HG03520 (cell line): ENCODE data around the gene PEX14.
"Not testable (repeated sequence)": the region's sequence is repeated elsewhere in the genome, so short reads cannot be mapped to it uniquely, and the experiment has no call there.

Experiments used
- ATAC-seq: cut with Tn5 transposase; IDR thresholded peaks from one replicate; pipeline ENCODE4 v1.9.1; 2021; ENCODE audit warnings: mild to moderate bottlenecking, moderate library complexity; ENCODE audit not compliant: unreplicated experiment

Gene PEX14

DNA sequence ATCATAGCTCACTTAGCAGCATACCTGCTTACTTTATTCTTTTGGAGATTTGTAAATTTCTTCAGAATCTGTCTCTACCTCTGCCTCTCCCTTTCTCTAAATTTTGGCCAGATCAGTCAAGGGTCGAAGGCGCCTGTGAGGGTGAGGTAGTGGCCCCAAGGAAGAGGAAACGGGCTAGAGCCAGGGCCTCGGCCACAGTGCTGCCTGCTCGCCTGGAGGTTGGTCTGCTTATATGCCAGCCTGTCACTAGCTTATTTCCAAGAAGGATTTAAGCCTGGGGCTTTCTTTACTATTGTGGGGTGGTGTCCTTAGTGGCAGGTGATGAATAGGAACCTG lies 19.6 kb downstream of the PEX14 start:
- ATAC-seq, result no peak

- peak; percentile 49 for ATAC-seq
These were observed 20.2 kb downstream of the PEX14 start for GRCh38 chr1:10494754-10495474.

DNA sequence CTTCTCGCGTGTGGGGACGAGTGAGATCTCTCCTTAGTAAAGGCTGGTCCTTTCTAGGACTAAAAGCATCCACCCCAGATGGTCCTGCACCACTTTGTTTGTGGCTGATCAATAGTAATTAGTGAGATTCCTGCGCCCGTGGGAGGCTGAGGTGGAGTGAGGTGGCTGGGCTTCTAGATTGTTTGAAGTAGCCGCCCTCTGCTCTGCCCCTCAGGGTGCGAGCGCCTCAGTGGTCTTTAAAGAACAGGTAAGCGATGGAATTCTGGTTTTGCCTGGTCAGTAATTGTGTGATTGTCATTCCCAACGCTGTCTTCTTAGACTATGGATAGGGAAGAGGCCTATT lies 20.7 kb downstream of the PEX14 start:
- no peak for ATAC-seq

- ATAC-seq, result no peak
These were observed 21.2 kb downstream of the PEX14 start for GRCh38 chr1:10495952-10496351.

DNA sequence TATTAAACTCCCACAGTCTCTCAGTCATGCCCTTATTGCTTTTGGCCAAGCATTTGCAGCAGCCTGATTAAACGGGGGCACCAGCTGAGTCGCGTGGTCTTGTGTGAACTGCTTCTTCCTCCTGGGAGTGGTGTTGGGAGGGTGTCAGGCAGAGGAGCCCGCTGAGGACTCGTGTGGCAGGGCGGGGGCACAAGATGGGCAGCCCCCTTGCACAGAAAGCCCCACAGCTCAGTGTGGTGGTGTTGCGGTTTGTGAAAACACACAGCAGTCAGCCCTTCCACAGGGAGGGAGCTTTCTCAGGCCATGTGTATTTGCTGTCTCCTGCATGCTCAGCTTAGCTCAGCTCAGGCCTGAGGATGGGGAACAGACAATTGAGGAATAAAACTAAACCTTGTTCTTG lies 22.4 kb downstream of the PEX14 start:
- ATAC-seq, result no peak

- no peak for ATAC-seq
These were observed 23.5 kb downstream of the PEX14 start for GRCh38 chr1:10498231-10498630.

- no peak for ATAC-seq
These were observed 27.5 kb downstream of the PEX14 start for GRCh38 chr1:10502206-10502605.

DNA sequence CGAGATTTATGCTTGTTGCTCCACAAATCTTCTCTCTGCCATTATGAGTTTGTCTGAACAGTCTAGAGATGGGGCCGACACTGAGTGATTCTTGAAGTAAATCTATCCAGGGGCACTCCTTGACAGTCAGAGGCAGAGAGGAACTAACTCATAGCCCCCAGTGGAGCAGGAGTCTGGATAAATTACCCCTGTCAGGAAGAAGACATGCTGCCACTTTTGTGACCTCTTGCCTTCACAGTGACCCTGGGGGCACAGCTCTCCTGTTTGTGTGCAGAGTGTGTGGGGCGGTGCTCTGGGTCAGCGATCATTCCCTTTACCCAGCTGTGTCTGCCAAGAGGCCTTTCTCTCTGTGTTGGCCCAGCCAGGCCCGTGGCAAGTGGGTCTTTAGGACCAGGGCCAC lies 29.5 kb downstream of the PEX14 start:
- no peak for ATAC-seq

GRCh38 chr1:10506046-10506676 lies 31.4 kb downstream of the PEX14 start:
- not testable (repeated sequence) for ATAC-seq

GRCh38 chr1:10506677-10507047 lies 31.9 kb downstream of the PEX14 start:
- ATAC-seq, result no peak

DNA sequence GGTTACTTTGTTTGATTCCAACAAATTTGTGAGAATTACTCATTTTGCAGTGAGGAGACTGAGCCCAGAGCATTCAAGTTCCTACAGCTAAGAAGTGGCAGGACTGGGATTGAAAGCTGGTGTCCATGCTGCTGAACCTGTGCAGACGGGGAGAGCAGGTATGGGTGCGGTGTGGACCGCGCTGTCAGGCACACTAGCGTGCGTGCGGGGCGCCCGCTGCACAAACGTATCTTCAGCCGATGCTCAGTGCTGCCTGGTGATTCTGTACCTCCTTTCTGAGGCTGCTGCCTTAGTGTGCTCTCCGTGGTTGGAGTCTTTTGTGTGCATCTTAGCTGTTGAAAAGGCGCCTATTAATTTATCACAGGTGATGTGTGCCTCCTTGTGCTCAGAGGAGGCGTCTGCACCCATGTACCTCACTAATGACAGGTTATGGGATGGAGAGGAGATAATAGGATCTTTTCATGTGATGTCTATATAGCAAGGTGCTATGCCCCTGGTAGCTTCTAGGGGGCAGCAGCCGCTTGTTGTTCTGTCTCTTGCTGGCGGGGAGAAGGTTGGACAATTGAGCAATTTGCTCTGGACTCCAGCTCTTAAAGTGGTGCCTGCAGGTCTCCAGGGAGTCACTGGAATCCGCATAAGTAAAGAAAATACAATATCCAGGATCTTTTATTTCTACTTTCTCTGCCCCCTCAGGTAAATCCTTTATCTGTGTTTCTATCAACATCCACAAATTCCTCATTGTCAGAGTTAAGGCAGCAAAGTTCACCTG lies 32.5 kb downstream of the PEX14 start:
- no peak for ATAC-seq

DNA sequence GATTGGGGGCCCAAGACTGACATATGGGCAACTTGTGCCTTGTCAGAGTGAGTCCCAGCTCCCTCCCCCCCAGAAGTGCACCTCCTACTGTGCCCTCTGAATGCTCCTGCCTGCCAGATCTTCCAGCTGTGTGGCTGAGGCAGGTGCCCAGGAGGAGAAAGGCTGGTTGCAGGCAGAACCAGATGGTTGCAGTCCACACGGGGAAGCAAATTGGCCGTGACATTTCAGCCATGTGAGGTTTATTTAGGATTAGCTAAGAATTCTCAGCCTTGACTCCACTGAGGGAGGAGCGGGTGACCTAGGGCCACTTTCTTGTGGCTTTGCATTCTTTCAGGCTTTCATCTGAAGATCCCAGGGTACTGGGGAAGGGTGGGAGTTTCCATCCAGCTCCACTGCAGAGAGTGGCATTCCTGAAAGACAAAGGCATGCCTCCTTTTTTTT lies 33.8 kb downstream of the PEX14 start:
- ATAC-seq, result no peak

DNA sequence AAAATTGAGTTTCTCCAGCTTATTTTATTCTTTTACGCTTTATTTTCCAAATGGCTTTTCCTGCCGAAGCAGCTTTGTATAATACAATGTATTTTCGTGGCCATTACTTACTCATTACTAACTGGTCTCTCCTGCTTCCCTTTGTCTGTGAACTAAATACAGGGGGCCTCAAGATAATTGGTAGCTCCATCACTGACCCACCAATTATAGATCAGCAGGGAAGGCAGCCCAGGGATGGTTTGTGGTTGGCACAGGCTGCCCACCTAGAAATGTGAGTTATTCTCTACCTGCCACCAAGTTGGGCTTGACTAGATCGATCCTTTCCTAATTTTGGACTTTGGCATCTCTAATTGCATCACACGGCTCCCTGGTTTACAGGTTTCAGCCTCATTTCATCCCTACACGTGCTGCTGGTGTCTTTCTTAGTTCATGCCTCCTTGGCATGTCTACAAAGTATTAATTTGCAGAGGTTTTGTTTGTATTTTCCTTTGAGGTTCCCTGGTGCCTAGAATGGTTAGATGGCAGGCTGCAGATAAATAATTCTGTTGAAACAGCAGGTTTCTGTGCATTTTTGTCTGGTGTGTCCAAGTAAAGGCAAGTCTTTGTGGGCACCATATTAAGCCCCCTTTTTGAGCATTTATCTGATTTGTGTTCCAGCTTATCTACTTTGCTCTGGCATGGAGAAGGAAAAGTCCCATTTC lies 35.2 kb downstream of the PEX14 start:
- ATAC-seq, result no peak

DNA sequence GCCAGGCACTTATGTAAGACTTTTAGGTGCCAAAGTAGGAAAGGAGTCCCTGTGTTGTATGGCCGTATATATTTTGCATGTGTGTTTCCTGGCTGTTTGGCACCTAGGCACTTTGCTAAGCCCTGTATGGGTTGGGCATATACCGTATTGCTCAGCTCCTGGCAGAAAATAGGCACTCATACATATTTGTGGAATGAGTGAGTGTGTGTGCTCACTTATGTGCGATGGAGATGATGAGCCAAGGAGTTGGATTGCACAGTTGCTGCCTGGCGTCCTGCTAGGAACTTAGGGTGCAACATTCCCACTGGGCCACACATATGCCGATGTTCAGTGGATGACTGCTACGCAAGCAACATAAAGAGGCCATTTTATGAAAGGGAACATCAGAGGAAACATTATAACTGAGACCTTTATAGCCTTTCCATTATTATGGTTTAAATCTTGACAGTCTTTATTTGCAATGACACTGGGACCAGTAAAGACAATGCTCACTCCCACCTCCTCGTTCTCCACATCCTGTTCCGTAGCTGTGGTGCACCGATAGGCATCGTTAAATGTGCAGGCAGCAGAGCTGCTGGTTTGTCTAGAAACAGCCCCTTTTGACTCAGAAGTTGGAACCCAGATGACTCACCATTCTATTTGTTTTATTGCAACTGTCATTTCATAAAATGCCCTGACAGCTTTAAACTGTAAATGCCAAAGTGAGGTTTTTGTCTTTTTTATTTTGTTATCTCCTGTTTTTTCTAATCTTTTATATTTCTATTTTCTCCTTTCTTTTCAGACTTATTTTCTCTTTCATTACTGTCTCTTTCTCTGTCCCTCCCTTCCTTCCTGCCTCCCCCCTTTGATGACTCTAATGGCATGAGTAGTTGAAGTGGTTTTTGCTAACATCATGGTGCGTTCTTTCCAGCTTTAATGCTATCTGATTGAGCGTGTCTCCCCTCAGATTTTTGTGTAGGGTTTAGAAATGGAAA lies 36.1 kb downstream of the PEX14 start:
- ATAC-seq, result peak; percentile 77

GRCh38 chr1:10511494-10511885 lies 36.7 kb downstream of the PEX14 start:
- no peak for ATAC-seq

DNA sequence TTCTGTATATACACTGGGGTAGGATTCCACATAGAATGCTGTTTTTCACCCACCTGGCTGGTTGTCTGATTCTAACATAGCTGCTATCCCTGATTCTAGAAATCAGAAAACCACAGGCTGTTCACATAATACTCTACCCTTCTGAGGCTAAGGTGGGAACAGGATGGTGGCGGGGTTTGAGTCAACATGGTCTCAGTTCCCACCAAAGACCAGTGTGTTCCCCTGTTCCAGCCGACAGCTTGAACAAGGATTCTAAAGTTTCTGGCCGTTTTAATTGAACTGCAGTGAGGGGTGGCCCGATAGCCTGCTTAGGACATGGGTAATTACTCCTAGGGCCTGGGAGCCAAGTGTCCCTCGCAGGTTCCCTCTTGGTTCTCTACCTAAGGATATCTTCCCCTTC lies 38.4 kb downstream of the PEX14 start:
- no peak for ATAC-seq

DNA sequence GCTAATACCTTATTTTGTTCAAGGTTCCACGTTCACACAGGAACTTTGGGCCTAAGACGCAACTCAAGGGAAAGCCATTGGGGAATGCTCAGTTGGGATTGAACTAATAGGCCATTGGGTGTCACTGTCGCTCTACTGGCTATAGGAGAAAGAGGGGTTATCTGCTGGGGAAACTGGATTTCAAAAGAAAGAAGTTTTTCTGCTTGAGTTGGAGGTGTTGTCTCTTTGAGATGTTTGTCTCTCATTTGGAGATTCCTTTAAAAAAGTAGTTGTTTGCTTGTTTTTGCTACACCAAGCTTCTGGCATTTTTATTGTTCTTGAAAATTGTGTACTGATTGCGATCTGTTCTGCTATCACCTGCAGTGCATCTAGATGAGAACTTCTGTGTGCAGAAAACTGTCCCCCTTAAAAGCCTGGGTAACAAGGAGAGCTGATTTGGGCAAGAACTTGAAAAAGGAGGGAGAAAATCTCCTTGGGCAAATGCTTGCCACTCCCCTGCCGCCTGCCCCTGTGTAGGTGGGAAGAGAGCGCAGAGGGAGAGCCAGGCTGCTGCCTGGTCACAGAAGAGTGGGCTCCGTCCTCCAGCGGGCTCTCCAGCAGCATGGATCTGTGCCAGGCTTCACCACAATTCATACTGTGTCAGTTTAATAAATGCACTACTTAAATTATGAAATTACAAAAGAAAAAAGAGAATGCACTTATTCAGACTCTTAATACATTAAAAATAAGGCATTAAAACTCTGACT lies 39.9 kb downstream of the PEX14 start:
- ATAC-seq, result no peak

DNA sequence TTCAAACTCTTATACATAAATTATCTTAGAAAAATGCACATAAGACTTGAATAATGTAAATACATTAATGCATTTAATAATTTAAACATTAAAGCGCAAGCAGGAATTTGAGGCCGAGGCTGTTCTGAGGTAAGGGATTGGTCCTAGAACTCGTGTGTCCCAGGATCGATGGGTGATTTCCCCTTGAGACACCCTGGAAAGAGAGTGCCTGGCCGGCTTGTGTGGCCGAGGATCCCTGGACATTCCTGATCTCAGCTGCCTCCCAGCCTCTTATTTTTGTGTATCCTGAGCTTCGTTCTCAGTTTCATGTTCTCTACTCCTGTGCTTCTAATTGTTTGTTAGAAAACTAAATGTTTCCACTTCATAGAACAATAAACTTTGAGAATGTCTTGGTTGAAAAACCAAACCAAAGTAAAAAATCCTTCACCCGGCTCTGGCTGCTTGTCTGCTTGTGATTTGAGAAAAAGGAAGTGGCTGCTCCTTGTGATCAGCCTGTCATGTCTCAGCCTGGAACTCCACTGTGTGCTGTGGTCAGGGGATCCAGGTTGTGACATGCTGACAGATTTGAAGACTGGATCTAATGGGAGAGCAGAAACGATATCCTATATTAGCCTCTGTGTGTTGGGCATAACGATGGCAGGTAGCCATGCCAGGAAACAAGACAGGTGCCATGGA lies 40.7 kb downstream of the PEX14 start:
- ATAC-seq, result no peak
